Right atrium auricular region (tissue), 2 donors: ENCODE measurements around the gene CTTNBP2. TPM values are rescaled to one million over a fixed set of nuclear protein-coding genes. Genes with fewer than 3 reads are reported as not detected.

ENCODE experiments used
- DNase-seq: peaks from one replicate; pipeline ENCODE4 v3.0.0-alpha.2; 2019; ENCODE audit warnings: low spot score
- H3K27ac ChIP-seq, 2 donors: fragments of 200-600 bp; sonication (generic); 1 replicate in 1 of 2; 2 replicates in 1 of 2; pipeline ENCODE4 v1.5.1; 2016 to 2019
- H3K27me3 ChIP-seq, 2 donors: fragments of 200-600 bp; sonication (generic); one replicate each; pipeline versions ENCODE4 v1.5.1 to v1.6.0; 2017 to 2019
- H3K36me3 ChIP-seq: fragments of 200-600 bp; sonication (generic); one replicate; pipeline ENCODE4 v1.5.1; 2016
- H3K4me1 ChIP-seq, 2 donors: fragments of 200-600 bp; sonication (generic); one replicate each; pipeline versions ENCODE4 v1.5.1 to v1.6.0; 2017 to 2019
- H3K4me3 ChIP-seq, 2 donors: fragments of 200-600 bp; sonication (generic); 1 replicate in 1 of 2; 2 replicates in 1 of 2; pipeline ENCODE4 v1.5.1; 2017 to 2019; ENCODE audit warnings: mild to moderate bottlenecking in 1 of 2, moderate library complexity in 1 of 2
- H3K9me3 ChIP-seq, 2 donors: fragments of 200-600 bp; sonication (generic); one replicate each; pipeline ENCODE4 v1.5.1; 2019
- total RNA-seq, 2 donors: library from RNA; depleted of rRNA; stranded (reverse); fragments of >200 nt; gene quantifications; one replicate each; pipeline ENCODE4 v1.1.0, GENCODE V29; 2016
- TF ChIP-seq, protein P1 (sequence below), 2 donors: fragments of 200-600 bp; sonication (generic); IDR thresholded peaks; one replicate each; pipeline ENCODE4 v1.5.1; 2019; ENCODE audit warnings: antibody characterized with exemption in 2 of 2

The CTTNBP2 gene
- total RNA-seq, 2 donors from 2014 or later: 4.4 to 4.6 TPM

DNA sequence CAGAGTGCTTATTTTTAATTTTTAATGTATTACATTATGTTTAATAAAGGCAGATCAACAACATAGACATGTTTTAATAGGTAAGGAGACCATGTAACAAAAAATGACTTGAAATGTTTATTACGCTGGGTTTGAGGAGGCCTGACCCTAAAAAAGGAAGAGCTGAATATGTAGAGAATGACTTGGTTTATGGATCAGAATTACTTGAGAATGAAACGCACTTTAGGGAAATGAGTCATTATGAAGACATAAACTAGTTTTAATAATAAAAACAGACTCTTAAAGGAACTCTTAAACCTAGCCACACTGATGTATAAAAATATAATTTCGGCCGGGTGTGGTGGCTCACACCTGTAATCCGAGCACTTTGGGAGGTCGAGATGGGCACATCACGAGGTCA is 56.5 kb downstream of the CTTNBP2 start:
- Histone ChIP-seq H3K4me1 (peaks cover 0 to 8% of the 10 kb centered on the region in 2 donors), H3K36me3 (no peaks in the 10 kb centered on the region), H3K27ac (no peak overlapping the region), H3K4me3 (no peak overlapping the region), H3K27me3 (no peaks in the 10 kb centered on the region), H3K9me3 (no peaks in the 10 kb centered on the region)
- DNase-seq: no peak
- TF ChIP-seq, protein P1, sequence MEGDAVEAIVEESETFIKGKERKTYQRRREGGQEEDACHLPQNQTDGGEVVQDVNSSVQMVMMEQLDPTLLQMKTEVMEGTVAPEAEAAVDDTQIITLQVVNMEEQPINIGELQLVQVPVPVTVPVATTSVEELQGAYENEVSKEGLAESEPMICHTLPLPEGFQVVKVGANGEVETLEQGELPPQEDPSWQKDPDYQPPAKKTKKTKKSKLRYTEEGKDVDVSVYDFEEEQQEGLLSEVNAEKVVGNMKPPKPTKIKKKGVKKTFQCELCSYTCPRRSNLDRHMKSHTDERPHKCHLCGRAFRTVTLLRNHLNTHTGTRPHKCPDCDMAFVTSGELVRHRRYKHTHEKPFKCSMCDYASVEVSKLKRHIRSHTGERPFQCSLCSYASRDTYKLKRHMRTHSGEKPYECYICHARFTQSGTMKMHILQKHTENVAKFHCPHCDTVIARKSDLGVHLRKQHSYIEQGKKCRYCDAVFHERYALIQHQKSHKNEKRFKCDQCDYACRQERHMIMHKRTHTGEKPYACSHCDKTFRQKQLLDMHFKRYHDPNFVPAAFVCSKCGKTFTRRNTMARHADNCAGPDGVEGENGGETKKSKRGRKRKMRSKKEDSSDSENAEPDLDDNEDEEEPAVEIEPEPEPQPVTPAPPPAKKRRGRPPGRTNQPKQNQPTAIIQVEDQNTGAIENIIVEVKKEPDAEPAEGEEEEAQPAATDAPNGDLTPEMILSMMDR (IDR thresholded peaks at IDR 0.05): no peak

DNA sequence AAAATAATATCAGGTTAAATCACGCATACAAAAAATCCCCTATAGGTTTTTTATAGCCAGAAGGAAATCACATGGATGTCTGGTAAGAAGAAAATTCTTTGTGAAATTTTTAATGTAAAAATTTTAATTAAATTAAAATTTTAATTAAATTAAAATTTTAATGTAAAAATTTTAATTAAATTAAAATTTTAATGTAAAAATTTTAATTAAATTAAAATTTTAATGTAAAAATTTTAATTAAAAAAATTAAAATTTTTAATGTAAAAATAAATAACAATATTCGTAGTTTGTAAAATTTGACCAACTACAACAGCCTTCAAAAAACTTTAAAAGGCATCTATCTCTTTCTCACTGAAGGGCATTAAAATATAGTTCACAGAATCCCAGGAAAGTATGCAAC is 61.5 kb downstream of the CTTNBP2 start:
- no peaks in the 10 kb centered on the region for H3K9me3 ChIP-seq
- no peaks in the 10 kb centered on the region for H3K27me3 ChIP-seq
- peaks cover 0 to 40% of the 10 kb centered on the region in 2 donors for H3K4me1 ChIP-seq
- H3K36me3 ChIP-seq: no peaks in the 10 kb centered on the region
- H3K27ac ChIP-seq: no peak overlapping the region
- TF ChIP-seq, protein P1 (IDR thresholded peaks at IDR 0.05): no peak
- no peak overlapping the region for H3K4me3 ChIP-seq
- no peak for DNase-seq

DNA sequence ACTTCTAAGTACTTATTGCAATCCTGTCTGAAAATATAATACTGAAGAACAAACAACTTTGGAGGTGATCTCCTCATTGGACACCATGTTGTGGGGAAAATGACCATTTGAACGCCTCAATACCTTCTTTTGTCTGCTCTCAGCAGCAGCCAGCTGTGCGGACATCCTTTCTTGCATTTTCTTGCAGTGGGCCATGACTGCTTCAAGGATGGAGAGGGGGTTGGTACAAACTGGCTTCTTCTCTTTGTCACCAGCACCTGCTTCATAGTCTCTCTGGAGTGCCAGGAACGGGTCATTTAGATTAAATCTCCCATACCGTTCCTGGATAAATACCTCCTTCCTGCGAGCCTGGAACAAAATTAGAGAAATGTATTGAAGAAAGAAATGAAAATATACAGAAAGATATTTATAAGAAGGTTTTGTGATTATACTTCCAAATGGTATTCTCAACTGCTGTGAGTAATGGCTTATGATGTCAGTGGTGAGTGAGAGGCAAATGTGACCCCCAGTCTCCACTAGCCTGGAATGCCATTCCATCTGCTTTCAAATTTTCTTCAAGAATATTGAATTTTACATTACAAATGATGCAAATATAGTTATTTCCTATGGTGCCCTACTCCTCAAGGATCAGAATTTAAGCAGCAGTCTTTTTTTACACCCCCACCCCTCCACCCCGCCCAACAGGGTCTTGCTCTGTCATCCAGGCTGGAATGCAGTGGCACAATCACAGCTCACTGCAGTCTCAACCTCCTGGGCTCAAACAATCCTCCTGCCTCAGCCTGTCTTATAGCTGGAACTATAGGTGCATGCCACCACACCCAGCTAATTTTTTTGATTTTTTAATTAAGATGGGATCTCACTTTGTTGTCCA is 62.4 kb downstream of the CTTNBP2 start:
- DNase-seq: no peak
- Histone ChIP-seq H3K36me3 (no peaks in the 10 kb centered on the region), H3K9me3 (no peaks in the 10 kb centered on the region), H3K4me3 (no peak overlapping the region), H3K27ac (peak overlapping the region in 1 of 2 donors; percentile 11), H3K27me3 (no peaks in the 10 kb centered on the region), H3K4me1 (peaks cover 0 to 44% of the 10 kb centered on the region in 2 donors)
- TF ChIP-seq, protein P1 (IDR thresholded peaks at IDR 0.05): no peak

DNA sequence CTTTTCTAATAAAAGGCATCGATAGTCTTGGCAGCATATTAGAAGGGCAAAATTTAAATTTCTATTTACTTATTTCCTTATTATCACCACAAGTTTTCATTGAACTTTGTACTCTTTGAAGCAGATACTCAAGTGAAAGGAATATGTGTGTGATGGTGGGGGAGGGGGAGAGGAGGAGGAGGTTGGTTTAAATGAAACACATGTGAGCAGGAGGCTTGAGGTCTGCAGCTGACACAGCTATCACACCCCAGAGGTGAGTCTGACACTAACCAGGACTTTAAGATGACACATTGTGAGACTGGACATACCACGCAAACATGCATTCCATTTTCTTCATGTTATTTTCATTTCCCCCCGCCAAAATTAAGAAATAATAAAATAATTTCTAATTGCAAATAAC is 63.3 kb downstream of the CTTNBP2 start:
- Histone ChIP-seq H3K27ac (peak overlapping the region; percentile 30 to 62), H3K36me3 (no peaks in the 10 kb centered on the region), H3K27me3 (no peaks in the 10 kb centered on the region), H3K4me3 (no peak overlapping the region), H3K9me3 (no peaks in the 10 kb centered on the region), H3K4me1 (peaks cover 0 to 45% of the 10 kb centered on the region in 2 donors)
- TF ChIP-seq, protein P1 (IDR thresholded peaks at IDR 0.05): no peak
- no peak for DNase-seq

DNA sequence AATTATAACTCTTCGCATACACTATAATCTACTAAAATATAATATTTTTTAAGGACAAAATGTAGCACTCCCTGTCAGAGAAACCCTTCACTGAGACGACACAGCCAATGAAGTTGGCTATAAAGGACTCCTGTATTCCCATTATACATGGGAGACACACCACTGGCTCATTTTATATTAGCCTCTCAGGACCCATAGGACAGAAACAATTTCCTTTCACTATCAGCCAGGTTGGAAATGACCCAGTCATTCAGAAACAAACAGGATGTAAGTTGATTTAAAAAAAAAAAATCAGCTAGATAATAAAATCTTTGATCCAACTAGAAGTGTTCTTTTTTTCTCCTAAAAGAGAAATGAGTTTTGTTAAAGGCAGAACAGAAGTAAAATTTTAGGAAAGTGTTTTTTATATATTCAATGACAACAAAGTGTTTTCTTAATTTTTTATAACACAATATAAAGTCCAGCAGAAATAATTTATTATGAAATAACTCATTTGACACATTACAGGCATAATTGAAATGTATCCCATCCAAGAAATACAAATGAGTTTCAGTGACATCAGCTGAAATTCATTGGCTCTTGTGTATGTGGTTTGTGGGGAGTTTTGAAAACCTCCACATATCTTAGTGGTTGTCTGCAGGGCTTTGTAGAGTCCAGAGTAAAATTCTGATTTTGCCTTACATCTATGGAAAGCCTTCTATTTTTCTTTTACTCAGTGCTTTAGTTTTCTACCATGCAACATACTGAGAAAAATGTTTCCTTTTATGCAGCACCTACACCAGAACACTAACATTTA is 64.1 kb downstream of the CTTNBP2 start:
- no peak for DNase-seq
- H3K4me3 ChIP-seq: no peak overlapping the region
- TF ChIP-seq, protein P1 (IDR thresholded peaks at IDR 0.05): no peak
- no peaks in the 10 kb centered on the region for H3K36me3 ChIP-seq
- H3K27me3 ChIP-seq: no peaks in the 10 kb centered on the region
- peaks cover 0 to 45% of the 10 kb centered on the region in 2 donors for H3K4me1 ChIP-seq
- peak overlapping the region; percentile 30 to 62 for H3K27ac ChIP-seq
- no peaks in the 10 kb centered on the region for H3K9me3 ChIP-seq
